Renal pelvis (tissue), 4 donors: ENCODE data around the gene CHD1. TPM values are rescaled to one million over a fixed set of nuclear protein-coding genes. Genes with fewer than 3 reads are reported as not detected.
A peak's percentile ranks its signal among the peaks of the same experiment; 100 is the strongest.

Experiments used
- DNase-seq: peaks from one replicate; pipeline ENCODE4 v3.0.0-alpha.2; 2013
- polyA plus RNA-seq, 3 donors: library from polyadenylated mRNA; unstranded; fragments of 120-200 nt; gene quantifications; one replicate each; pipeline ENCODE4 v1.2.1, GENCODE V29; 2013; ENCODE audit not compliant: insufficient read length in 3 of 3

Gene CHD1
- polyA plus RNA-seq, 3 donors, result 62.8 to 77.0 (median 72.7) TPM

- DNase-seq, result no peak
Measured at GRCh38 chr5:98906756-98907355, 22.0 kb downstream of the CHD1 start.

- peak; percentile 42 for DNase-seq
Measured at GRCh38 chr5:98905857-98906688, 22.7 kb downstream of the CHD1 start.

GRCh38 chr5:98904780-98905179 lies 24.0 kb downstream of the CHD1 start:
- no peak for DNase-seq

- DNase-seq, result no peak
Measured at GRCh38 chr5:98902733-98903132, 26.1 kb downstream of the CHD1 start.

DNA sequence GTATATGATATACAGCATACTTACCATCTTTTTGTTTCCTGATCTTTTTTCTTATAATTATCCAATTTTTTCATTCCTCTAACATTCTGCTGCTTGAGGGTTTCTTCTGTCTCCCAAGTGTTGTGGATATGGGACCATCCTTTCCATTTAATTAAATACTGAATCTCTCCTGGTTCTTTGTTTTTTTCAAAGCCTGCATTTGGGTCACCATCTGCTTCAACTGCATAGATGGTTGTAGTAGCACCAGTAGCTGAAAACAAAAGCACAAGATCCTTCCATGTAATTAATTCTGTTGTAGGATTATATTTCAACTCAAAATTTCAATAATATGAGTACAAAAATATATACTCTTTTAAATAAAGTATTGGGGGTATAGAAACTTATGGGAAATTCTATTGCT lies 29.4 kb downstream of the CHD1 start:
- no peak for DNase-seq

DNA sequence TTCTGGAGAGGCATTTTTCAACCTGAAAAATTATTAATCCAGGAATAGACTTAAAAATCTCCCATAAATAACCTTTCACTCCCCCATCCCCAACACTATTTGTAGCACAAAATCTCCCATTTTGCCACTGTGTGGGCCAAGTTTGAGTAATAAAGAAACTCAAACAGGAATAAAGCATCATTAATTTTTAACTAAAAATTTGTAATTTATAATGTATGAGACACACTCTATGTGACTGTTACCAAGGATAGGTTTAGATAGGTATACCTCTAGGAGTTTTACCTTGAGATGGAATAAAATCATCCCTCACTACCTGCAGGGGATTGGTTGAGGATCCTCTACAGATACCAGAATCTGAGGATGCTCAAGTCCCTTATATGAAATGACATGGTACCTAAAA lies 30.1 kb downstream of the CHD1 start:
- no peak for DNase-seq

- DNase-seq, result no peak
Measured at GRCh38 chr5:98891591-98891990, 37.2 kb downstream of the CHD1 start.

DNA sequence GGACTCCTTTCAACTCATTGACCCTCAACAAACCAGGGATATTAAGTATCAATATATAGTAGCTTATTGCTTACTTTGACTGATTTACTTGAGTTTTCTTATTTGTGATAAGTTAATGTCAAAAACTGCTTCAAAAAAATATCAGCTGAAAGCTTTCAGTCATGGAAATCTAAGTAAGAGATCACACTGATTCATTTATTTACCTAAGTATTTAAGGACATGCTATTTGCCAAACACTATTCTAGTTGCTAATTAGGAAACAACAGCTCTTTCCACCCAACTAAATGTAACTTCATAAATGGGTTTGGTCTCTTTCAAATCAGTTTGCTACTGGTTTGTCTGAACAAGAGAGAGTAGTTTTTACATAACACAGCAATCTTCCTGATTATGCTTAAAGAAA lies 48.2 kb downstream of the CHD1 start:
- no peak for DNase-seq

DNA sequence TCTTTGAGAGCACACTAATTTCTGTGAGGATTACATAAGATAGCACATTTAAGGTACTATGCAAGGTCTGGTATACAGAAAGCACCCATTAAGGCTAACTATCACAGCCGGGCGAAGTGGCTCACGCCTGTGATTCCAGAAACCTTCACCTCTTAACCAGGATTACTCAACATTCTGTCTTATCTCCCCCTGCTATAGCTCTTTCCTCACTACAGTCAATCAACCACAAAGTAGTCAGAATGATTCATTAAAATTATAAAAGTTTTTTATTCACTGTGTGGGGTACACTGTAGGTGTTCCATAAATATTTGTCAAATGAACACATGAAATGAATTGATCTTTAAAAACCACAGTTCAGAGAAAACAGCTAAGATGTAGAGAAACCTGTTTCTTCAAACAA lies 48.7 kb downstream of the CHD1 start:
- DNase-seq, result no peak

DNA sequence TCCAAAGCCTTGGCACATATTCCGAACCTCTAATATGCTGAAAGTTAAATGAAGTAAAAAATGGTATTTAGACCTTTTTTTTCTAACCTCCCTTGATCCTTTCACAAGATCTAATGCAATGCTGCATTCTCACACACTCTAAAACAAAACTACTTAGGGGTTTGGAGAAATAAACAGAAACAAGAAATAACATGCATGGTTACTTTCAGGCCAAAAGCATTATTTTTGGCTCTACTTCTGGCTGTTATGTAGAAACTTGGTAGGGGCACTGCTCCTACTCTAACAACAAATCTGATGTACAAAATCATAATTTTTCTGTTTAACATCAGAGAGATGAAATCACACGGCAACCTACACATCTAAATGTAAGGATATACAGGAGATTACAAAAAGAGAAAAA lies 51.2 kb downstream of the CHD1 start:
- no peak for DNase-seq

GRCh38 chr5:98872674-98873073 lies 56.1 kb downstream of the CHD1 start:
- no peak for DNase-seq

- DNase-seq, result peak; percentile 39
Measured at GRCh38 chr5:98865690-98866089, 63.1 kb downstream of the CHD1 start.

GRCh38 chr5:98847054-98847453 lies 81.8 kb downstream of the CHD1 start:
- DNase-seq, result no peak

- no peak for DNase-seq
Measured at GRCh38 chr5:98846520-98846919, 82.3 kb downstream of the CHD1 start.

DNA sequence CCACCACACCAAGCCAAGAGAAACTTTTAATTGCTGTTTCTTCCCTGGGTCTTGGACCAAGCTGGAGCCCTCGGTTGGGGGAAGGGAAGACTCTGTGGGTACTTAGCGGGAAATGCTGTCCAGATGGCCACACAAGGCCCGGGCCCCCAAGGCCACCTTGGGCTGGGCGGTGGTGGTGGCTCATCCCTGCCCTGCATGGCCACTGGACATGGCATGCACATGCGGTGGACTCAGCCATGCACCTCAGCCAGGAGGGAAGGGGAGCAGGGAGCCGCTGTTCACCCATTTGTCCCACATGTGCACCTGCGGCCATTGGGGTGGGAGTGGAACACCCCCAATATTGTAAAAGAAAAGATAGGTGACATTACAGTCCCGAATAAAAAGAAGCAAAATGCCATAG lies 82.9 kb downstream of the CHD1 start:
- DNase-seq, result no peak

GRCh38 chr5:98844865-98845264 lies 83.9 kb downstream of the CHD1 start:
- DNase-seq, result no peak

DNA sequence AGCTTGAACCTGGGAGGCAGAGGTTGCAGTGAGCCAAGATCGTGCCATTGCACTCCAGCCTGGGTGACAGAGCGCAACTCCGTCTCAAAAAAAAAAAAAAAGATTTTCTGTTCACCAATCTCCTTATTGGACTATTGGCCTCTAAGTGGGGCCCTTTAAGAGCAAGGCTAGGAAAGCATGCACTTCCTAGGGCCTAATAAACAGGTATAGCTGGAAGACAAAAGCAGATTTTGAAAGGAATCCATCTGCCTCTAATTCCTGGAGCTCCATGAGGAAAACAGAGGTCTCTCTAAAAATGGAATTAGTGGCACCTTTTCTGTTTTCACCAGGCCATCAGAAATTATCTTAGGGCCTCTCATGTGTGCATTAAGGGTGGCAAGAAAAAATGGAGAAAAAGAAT lies 85.3 kb downstream of the CHD1 start:
- DNase-seq, result no peak

DNA sequence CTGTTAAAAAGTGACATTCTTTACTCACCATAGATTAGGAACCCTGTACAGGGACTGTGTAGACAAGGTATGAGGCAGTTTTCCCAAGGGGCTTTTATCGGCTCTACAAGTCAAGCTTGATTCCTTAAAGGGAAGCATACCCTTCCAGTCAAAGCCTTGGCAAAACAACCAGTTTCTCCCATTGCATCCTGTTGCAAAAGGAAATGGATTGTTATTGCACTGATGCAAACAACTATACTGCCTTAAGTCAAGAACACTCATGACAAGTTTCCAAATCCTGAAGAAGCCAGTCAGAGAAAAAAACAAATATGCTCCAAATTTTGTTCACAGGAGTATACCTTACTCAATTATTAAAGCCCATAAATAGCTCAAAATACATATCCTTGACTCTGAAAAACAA lies 87.9 kb downstream of the CHD1 start:
- no peak for DNase-seq

DNA sequence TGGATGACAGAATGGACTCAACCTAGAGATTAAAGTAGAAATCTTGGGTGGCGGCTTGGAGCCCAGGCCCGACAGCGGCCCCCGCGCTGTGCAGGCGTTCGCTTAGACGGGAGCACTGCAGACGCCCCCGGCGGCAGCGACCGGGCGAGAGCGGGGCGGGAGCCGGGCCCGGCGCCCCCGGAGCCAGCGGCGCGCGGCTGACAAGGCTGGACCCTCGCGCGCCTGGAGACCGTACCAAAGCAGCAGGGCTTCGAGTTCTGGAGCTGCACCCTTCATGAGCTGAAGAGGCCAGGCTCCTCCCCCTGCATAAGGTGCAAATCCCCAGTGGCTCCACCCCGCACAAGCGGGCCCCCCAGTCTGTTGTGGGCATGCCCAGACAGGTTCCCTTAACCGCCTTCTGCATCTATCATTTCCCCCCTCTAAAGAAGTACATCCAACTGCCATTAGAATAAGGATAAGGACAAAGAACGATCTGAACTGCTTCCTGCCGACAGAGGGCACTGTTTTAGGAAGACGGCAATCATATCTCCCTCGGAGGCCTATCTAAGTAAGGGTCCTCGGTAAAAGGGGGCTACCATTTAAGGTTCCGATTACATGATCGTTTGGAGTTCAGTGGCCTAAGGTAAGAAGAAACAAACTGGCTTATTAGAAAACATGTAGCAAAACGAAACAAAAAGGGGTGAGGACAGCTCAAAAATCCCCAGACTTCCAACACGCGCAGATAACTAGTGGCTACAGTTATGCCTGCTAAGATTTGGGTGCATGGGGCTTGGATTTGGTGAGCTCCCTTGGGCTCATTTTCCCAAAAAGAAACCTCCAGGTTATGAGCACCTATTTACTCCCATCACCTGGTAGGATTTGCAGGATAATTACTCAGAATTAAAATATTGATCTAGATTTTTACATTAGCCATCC lies 89.1 kb downstream of the CHD1 start:
- no peak for DNase-seq

DNA sequence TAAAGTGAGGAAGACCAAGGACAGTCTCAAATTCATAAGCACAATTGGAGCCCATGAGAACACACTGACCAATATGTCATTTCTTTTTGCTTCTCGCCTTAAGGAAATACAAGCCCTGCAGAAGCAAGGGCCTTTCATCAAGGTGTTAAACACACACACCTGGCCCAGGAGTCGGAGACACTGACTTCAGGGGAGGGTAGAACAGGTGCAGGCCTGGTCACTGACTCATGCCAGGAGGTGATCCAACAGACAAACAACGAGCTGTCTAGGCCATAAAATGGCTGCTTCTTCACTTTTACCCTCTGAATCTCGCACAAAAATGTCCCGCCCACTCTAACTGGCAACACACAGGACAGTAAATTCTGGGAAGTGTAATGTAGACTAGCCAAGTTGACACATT lies 92.6 kb downstream of the CHD1 start:
- DNase-seq, result no peak

DNA sequence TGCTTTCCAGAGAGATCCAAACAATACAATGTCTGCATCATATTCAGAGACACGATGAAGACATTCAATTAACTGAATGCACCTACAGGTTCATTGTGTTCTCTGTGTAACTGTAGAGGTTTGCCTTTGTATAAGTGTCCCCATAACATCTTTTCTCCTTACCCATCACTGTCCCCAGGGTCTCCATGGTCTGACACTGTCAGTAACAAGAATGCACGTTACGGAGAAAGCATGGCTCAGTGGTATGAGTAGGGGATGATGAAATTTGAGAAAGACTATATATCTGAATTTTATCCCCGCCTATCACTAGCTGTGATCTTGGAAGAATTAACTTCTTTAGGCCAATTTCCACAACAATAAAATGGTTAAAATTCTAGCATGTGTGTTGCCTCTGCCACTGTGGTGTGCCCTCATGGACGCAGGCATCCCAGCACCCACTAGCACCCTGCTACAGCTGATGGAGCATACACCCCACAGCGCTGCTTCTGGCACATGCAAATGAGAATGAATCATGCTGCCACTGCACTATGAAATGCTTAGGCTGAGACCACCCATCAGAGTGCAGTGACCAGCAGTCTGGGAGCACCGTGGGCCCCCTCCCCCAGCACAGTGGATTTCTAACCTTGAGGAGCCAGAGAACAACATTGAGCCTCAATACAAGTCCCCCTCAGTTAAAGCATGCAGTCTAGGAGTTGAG lies 101.1 kb downstream of the CHD1 start:
- DNase-seq, result no peak

GRCh38 chr5:98827161-98827560 lies 101.6 kb downstream of the CHD1 start:
- DNase-seq, result peak; percentile 34
